Ramos (cell line): ENCODE measurements around the gene CACNG4.

Experiments used
- in situ Hi-C: fragments of 300-500 bp; cut with MboI; formaldehyde crosslinking; loops from one replicate; pipeline ENCODE4 v1.14.3; 2022; ENCODE audit warnings: low sequenced_read_pairs; ENCODE audit not compliant: unreplicated experiment

The CACNG4 gene

DNA sequence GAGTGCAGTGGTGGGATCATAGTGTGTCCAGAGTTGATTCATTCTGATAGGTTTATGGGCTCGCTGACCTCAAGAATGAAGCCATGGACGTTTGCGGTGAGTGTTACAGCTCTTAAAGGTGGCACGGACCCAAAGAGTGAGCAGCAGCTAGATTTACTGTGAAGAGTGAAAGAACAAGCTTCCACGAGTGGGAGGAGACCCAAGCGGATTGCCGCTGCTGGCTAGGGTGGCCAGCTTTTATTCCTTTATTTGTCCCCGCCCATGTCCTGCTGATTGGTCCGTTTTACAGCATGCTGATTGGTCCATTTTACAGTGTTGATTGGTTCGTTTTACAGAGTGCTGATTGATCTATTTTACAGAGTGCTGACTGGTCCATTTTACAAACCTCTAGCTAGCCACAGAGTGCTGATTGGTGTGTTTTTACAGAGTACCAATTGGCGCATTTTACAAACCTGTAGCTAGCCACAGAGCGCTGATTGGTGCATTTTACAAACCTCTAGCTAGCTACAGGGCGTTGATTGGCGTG lies 17.5 kb downstream of the CACNG4 start:
- in situ Hi-C loops: no loop called here

GRCh38 chr17:66983414-66984021 lies 19.0 kb downstream of the CACNG4 start:
- in situ Hi-C loops: no loop called here

GRCh38 chr17:66984730-66985129 lies 20.2 kb downstream of the CACNG4 start:
- in situ Hi-C loops: no loop called here

DNA sequence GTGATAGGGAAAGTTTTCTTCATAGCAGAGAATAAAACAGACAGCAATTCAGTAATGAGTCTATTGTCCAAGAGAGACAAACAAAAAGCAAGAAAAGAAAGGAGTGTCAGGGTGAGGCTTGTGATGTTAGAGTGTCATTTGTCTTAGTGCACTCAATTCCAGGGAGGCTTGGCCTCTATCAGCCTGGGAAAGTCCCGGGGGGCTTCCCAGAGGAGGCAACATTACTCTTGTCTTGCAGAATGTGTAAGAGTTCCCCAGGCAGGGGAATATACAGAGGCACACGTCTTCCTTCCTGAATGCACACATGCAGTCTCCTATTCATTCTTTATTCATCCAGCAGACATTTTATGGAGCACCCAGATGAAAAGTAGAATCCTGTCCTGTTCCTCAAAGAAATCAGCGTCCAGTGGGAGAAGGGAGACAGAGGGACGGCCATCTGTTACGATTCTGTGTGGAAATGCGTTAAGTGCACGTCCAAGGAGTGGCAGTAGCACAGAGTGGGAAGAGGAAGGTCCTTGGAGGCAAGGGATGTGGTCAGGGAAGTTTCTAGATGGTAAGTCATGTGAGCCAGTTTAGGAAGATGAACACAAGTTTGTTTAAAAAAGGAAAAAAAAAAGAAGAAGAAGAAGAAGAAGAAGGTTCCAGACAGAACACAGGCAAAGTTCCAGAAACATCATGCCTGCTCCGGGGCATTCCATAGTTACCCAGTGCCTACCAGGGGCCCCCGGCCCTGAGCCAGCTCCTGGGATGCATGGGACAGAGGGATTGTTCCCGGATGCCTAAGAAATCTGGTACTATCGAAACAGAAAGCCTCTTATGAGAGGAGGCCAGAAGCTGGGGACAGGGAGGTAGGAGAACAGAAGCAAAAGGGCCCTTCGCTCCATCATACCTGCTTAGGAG lies 21.1 kb downstream of the CACNG4 start:
- in situ Hi-C loops: no loop called here

- in situ Hi-C loops: no loop called here
Measured at GRCh38 chr17:66986659-66987058, 22.2 kb downstream of the CACNG4 start.

- in situ Hi-C loops: no loop called here
Measured at GRCh38 chr17:66987059-66987616, 22.6 kb downstream of the CACNG4 start.

DNA sequence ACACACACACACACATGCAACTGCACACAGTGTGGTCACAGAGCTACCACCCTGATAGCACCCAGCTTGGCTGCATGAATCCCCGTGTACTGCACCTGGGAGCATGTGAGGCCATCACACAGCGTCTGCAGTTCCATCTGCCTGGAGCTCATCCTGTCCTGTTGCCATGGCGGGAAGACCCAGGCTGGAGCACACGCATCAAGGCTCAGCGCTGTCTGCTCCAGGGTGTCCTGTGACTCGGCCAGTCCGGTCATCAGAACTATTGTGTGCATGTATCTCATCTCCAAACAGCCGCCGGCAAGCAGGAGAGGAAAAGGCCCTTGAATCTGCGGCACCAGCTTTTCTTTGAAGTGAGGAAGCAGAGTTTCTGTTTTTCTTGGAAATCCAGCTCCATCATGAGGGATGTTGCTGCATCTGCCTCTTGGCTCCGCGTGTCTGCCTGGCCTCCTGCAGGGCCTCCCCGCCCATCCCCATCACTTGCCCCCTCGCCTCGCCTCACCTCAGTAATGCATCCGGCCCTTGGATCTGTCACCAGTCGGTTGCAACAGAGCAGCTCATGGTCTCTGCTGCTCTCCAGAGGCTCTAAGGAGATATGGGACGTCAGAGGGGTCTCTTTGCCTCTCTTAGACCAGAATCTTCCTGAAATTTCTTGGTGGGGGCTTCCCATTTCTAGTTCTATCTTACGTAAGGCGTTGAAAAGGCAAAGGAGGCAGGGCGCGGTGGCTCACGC lies 23.7 kb downstream of the CACNG4 start:
- in situ Hi-C loops: no loop called here

DNA sequence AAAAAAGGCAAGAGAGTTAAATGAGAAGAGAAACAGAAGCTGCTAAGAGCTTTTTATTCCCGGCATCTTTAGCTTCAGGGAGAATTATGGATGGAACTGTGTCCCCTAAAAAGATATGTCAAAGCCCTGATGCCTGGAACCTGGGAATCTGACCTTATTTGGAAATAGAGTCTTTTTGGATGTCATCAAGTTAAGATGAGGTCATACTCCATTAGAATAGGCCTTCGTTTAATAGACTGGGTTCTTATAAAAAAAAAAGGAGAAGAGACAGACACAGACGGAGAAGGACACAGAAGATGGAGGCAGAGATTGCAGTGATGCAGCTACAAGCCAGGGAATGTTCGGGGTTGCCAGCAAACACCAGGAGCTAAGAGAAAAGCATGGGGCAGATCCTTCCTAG lies 24.6 kb downstream of the CACNG4 start:
- in situ Hi-C loops: no loop called here

GRCh38 chr17:66989579-66989978 lies 25.1 kb downstream of the CACNG4 start:
- in situ Hi-C loops: no loop called here

GRCh38 chr17:66990047-66990446 lies 25.5 kb downstream of the CACNG4 start:
- in situ Hi-C loops: no loop called here

DNA sequence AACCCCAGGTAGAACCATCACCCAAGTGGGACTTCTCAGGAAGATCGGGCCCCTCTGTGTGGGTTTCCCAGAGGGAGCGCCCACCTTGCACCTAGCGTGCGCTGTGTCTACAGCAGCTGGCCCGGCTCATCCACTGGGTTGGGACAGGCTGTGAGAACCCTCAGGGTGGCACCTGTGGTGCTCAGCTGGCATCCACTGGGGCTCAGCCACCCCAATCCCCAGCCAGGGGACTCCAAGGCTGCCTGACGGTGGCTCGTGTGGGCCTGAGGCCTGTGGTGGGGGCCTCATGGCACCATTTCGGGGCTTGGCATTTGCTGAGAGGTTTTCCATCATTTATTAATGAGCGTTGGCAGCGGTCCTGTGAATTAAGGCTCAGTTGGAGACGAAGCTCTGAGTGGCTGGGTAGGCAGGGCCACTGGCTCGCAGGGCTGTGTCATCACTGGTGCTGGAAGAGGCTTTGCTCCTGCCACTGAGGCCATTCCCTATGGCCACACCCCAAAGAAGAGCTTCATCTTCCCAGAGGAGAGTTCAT lies 28.5 kb downstream of the CACNG4 start:
- in situ Hi-C loops: no loop called here

DNA sequence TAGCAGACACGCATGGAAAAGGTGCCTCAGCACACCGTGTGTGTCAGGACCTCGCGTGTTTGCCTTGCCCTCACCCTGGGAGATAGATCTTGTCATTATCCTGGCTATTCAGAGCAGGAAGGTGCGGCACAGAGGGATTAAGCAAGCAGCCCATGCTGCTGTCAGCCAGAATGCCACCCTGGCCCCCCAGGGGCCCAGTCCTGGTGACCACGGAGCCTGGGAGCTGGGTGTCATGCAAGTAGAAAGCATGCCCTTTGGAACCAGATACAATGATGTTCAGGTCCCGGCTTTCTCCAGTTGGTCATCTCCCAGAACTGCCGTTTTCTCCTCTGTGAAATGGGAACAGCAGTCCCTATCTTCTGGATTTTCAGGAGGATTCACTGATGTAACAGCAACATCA lies 29.9 kb downstream of the CACNG4 start:
- in situ Hi-C loops: no loop called here

DNA sequence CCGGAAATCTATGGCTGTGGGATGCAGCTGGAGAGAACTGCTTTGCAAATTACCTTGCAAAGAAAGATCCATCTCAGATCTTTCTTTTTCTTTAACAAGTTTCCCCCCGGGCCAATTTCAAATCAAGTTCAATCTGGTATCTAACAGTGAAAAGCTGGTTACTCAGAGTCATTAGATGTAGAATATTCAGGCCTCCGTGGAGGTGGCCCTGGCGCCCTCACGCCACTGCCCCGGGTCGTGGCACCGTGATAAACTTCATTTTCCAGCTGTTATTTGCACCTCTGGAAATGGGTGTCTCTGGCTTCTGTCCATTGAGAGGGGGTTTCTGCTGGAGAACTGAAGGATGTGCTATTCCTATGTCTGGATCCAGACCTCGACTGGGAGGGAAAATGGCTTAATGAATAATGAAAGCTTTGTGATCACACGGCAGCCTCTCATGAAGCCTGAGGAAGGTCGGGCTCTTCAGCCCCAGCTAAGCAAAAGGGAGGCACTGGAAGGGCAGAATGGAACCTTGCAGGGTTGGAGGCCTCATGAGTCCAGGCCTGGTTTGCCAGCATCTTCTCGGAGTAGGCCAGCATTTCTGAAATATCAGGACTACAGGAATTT lies 30.5 kb downstream of the CACNG4 start:
- in situ Hi-C loops: no loop called here

DNA sequence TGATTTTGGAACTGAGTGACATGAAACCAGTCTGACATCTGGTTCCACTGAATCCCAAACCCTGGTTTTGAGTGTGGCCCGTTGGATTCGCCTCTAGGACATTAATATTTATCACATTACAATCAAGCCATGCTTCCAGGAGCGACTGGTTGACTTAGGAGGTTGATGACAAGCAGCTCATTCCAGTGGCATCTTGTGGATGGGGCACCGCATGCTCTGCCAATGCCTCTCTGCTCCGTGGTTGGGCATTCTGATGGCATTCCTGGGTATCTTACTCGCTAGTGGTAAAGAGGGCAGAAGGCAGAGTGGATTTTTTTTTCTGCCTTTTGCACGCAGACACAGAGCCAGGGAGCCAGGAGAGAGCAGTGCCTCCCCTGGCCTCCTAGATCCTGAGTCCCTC lies 31.4 kb downstream of the CACNG4 start:
- in situ Hi-C loops: no loop called here

- in situ Hi-C loops: no loop called here
Measured at GRCh38 chr17:66996926-66997325, 32.4 kb downstream of the CACNG4 start.

- in situ Hi-C loops: no loop called here
Measured at GRCh38 chr17:67003231-67003630, 38.7 kb downstream of the CACNG4 start.

GRCh38 chr17:67004181-67004580 lies 39.7 kb downstream of the CACNG4 start:
- in situ Hi-C loops: no loop called here

GRCh38 chr17:67007266-67007665 lies 42.8 kb downstream of the CACNG4 start:
- in situ Hi-C loops: no loop called here

- in situ Hi-C loops: no loop called here
Measured at GRCh38 chr17:67008101-67008500, 43.6 kb downstream of the CACNG4 start.
